Activated CD4-positive, alpha-beta T cell treated with anti-CD3 and anti-CD28 coated beads, Interleukin-2, Interleukin-6, amounts not matched to agents 100 ng/mL and 50 ng/mL, durations not matched to agents 16 hours and 8 hours (primary cell): ENCODE results near the gene ERO1B.
A peak's percentile ranks its signal among the peaks of the same experiment; 100 is the strongest.
"Not testable (repeated sequence)": the region's sequence is repeated elsewhere in the genome, so short reads cannot be mapped to it uniquely, and the experiment has no call there.

Experiments used
- DNase-seq: peaks from one replicate; pipeline ENCODE4 v3.0.0-alpha.2; 2020

Gene ERO1B

GRCh38 chr1:236242568-236242967 is 39.2 kb downstream of the ERO1B start:
- DNase-seq: no peak

GRCh38 chr1:236240675-236241074 is 41.1 kb downstream of the ERO1B start:
- DNase-seq: no peak

GRCh38 chr1:236239092-236239585 is 42.6 kb downstream of the ERO1B start:
- DNase-seq: no peak

GRCh38 chr1:236235116-236235515 is 46.6 kb downstream of the ERO1B start:
- DNase-seq: no peak

GRCh38 chr1:236228411-236228810 is 53.3 kb downstream of the ERO1B start:
- DNase-seq: no peak

GRCh38 chr1:236222632-236223031 is 59.1 kb downstream of the ERO1B start:
- no peak for DNase-seq

- DNase-seq: no peak
Observed at GRCh38 chr1:236220473-236220872, 61.3 kb downstream of the ERO1B start.

- peak; percentile 15 for DNase-seq
Observed at GRCh38 chr1:236214761-236215160, 67.0 kb downstream of the ERO1B start.

- no peak for DNase-seq
Observed at GRCh38 chr1:236213534-236213933, 68.2 kb downstream of the ERO1B start.

- DNase-seq: no peak
Observed at GRCh38 chr1:236211815-236212214, 69.9 kb downstream of the ERO1B start.

- DNase-seq: no peak
Observed at GRCh38 chr1:236209713-236210112, 72.0 kb downstream of the ERO1B start.

- DNase-seq: no peak
Observed at GRCh38 chr1:236209185-236209584, 72.6 kb downstream of the ERO1B start.

- DNase-seq: no peak
Observed at GRCh38 chr1:236207569-236207968, 74.2 kb downstream of the ERO1B start.

- DNase-seq: no peak
Observed at GRCh38 chr1:236207121-236207520, 74.6 kb downstream of the ERO1B start.

- no peak for DNase-seq
Observed at GRCh38 chr1:236206548-236206947, 75.2 kb downstream of the ERO1B start.

GRCh38 chr1:236204656-236205055 is 77.1 kb downstream of the ERO1B start:
- DNase-seq: no peak

- no peak for DNase-seq
Observed at GRCh38 chr1:236204039-236204438, 77.7 kb downstream of the ERO1B start.

GRCh38 chr1:236201786-236202185 is 80.0 kb downstream of the ERO1B start:
- DNase-seq: no peak

GRCh38 chr1:236200925-236201324 is 80.8 kb downstream of the ERO1B start:
- no peak for DNase-seq

GRCh38 chr1:236193184-236193583 is 88.6 kb downstream of the ERO1B start:
- no peak for DNase-seq

GRCh38 chr1:236188084-236188483 is 93.7 kb downstream of the ERO1B start:
- DNase-seq: not testable (repeated sequence)

GRCh38 chr1:236186471-236186870 is 95.3 kb downstream of the ERO1B start:
- DNase-seq: not testable (repeated sequence)

GRCh38 chr1:236185687-236186086 is 96.1 kb downstream of the ERO1B start:
- DNase-seq: no peak

- no peak for DNase-seq
Observed at GRCh38 chr1:236181059-236181458, 100.7 kb downstream of the ERO1B start.

GRCh38 chr1:236179634-236180033 is 102.1 kb downstream of the ERO1B start:
- no peak for DNase-seq
